ENCODE data around the gene MT1E. TPM values are rescaled to one million over a fixed set of nuclear protein-coding genes. Genes with fewer than 3 reads are reported as not detected.

The MT1E gene
- total RNA-seq, 1 experiment from 2014 or later, result 114 TPM

GRCh38 chr16:56594292-56594619 lies 31.3 kb upstream of the MT1E start:
- ChIA-PET POLR2A (interaction anchor here (1.0 kb wide), 1 partner anchor 16 kb away, joined by 3 read pairs; no protein-coding TSS in a partner anchor), CTCF (no interaction called here)
- no peak for DNase-seq (ENCODE audit: low spot score)
- Mint-ChIP-seq H3K9me3 (0 out of 2 replicates have a peak, but pooled peaks cover 3% of the 10 kb centered on the region), H3K36me3 (no peaks in the 10 kb centered on the region), H3K27ac (no peak overlapping the region), H3K4me3 (no peak overlapping the region), H3K4me1 (peaks cover 10% of the 10 kb centered on the region), H3K27me3 (ENCODE audit: low read depth) (peaks cover 57% of the 10 kb centered on the region)
- no peak for ATAC-seq
- TF ChIP-seq, protein P1, sequence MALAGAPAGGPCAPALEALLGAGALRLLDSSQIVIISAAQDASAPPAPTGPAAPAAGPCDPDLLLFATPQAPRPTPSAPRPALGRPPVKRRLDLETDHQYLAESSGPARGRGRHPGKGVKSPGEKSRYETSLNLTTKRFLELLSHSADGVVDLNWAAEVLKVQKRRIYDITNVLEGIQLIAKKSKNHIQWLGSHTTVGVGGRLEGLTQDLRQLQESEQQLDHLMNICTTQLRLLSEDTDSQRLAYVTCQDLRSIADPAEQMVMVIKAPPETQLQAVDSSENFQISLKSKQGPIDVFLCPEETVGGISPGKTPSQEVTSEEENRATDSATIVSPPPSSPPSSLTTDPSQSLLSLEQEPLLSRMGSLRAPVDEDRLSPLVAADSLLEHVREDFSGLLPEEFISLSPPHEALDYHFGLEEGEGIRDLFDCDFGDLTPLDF (CRISPR knock-in tag; IDR thresholded peaks at IDR 0.05), result no peak

GRCh38 chr16:56600398-56600999 lies 25.1 kb upstream of the MT1E start:
- H3K36me3 Mint-ChIP-seq, result no peaks in the 10 kb centered on the region
- DNase-seq (ENCODE audit: low spot score) (peak; percentile 31), ATAC-seq (peak; percentile 73)
- no peak overlapping the region for H3K27ac Mint-ChIP-seq
- H3K27me3 Mint-ChIP-seq (ENCODE audit: low read depth), result peaks cover 22% of the 10 kb centered on the region
- H3K4me1 Mint-ChIP-seq, result no peaks in the 10 kb centered on the region; the same call in 1 of the 2 replicates
- 0 out of 2 replicates have a peak, but pooled peaks cover 3% of the 10 kb centered on the region for H3K9me3 Mint-ChIP-seq
- POLR2A ChIA-PET, result interaction anchor here (0.6 to 1.7 kb wide), 3 partner anchors 25 to 61 kb away, joined by 3 to 7 read pairs (median 6); partner anchors contain the start of gene MT1E
- TF ChIP-seq CTCF (IDR thresholded peaks at IDR 0.05), result 0 out of 2 replicates have a peak, but pooled peaks have one; percentile 24
- no peak for TF ChIP-seq SMAD3 (CRISPR knock-in tag; IDR thresholded peaks at IDR 0.05; ENCODE audit: borderline replicate concordance)
- CTCF ChIA-PET, result interaction anchor here (0.6 to 2.3 kb wide), 45 partner anchors 9 to 507 kb away, joined by 3 to 34 read pairs (median 5); partner anchors contain the start of genes MT1E, MT1F, MT3 and MT4
- no peak overlapping the region for H3K4me3 Mint-ChIP-seq

DNA sequence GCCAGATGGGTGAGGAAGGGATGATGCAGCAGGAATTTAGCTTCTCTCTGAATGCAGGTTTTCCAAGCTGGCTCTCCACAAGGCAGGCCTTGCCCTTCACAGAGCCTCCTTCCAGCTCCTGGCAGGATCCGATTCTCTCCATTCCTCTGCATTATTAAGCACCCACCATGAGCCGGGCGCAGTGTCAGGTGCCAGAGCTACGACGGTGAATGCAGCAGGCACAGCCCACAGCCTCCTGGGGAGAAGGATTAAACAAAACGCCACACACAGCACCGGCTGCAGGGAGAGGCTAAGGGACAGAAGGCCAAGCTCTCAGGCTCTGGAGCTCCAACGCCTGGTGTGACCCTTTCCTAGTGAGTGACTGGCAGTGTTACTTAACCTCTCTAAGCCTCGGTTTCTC lies 24.3 kb upstream of the MT1E start:
- Mint-ChIP-seq H3K27me3 (ENCODE audit: low read depth) (peaks cover 24% of the 10 kb centered on the region), H3K27ac (no peak overlapping the region), H3K4me1 (no peaks in the 10 kb centered on the region; the same call in 1 of the 2 replicates), H3K36me3 (no peaks in the 10 kb centered on the region), H3K4me3 (no peak overlapping the region), H3K9me3 (0 out of 2 replicates have a peak, but pooled peaks cover 3% of the 10 kb centered on the region)
- TF ChIP-seq, protein P2, sequence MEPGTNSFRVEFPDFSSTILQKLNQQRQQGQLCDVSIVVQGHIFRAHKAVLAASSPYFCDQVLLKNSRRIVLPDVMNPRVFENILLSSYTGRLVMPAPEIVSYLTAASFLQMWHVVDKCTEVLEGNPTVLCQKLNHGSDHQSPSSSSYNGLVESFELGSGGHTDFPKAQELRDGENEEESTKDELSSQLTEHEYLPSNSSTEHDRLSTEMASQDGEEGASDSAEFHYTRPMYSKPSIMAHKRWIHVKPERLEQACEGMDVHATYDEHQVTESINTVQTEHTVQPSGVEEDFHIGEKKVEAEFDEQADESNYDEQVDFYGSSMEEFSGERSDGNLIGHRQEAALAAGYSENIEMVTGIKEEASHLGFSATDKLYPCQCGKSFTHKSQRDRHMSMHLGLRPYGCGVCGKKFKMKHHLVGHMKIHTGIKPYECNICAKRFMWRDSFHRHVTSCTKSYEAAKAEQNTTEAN (CRISPR knock-in tag; IDR thresholded peaks at IDR 0.05), result no peak
- TF ChIP-seq TEAD4 (CRISPR knock-in tag; IDR thresholded peaks at IDR 0.05), result no peak
- no peak for TF ChIP-seq ESRRA (CRISPR knock-in tag; IDR thresholded peaks at IDR 0.05; ENCODE audit: borderline replicate concordance)
- TF ChIP-seq RORB (CRISPR knock-in tag; IDR thresholded peaks at IDR 0.05), result no peak
- CTCF ChIA-PET, result interaction anchor here (0.9 to 2.3 kb wide), 16 partner anchors 10 to 114 kb away, joined by 3 to 34 read pairs (median 8); partner anchors contain the start of genes MT1F and MT4
- POLR2A ChIA-PET, result interaction anchor here (1.0 to 1.7 kb wide), 2 partner anchors 24 to 60 kb away, joined by 3 to 6 read pairs; partner anchors contain the start of gene MT1E
- no peak for ATAC-seq
- no peak for DNase-seq (ENCODE audit: low spot score)

DNA sequence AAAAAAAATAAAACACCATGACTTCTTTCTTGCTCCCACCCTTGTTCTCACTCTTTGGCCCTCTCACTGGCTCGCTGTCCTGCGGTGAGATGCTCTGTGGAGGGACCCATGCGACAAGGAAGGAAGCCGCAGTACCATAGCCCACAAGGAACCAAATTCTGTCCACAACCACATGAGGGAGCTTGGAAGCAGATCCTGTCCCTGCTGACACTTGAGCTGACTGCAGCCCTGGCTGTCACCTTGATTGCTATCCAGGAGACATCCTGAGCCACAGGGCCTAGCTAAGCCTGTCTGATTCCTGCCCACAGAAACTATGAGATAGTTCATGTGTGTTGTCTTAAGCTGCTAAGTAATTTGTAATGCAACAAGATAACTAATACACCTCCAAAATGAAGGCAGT lies 22.0 kb upstream of the MT1E start:
- ChIA-PET CTCF (interaction anchor here (0.6 to 2.0 kb wide), 21 partner anchors 9 to 105 kb away, joined by 3 to 39 read pairs (median 5); partner anchors contain the start of genes MT1A, MT1E and MT1X), POLR2A (interaction anchor here (0.5 kb wide), 2 partner anchors 50 to 54 kb away, joined by 3 read pairs; no protein-coding TSS in a partner anchor)
- TF ChIP-seq GABPB1 (CRISPR knock-in tag; IDR thresholded peaks at IDR 0.05), result peak; percentile 51; the same call in 1 of the 2 replicates
- TF ChIP-seq FOXP1 (CRISPR knock-in tag; IDR thresholded peaks at IDR 0.05; ENCODE audit: borderline replicate concordance), result no peak
- H3K36me3 Mint-ChIP-seq, result no peaks in the 10 kb centered on the region
- H3K27ac Mint-ChIP-seq, result no peak overlapping the region
- peak; percentile 56 for DNase-seq (ENCODE audit: low spot score)
- H3K4me3 Mint-ChIP-seq, result no peak overlapping the region
- H3K4me1 Mint-ChIP-seq, result peaks cover 17% of the 10 kb centered on the region
- H3K9me3 Mint-ChIP-seq, result no peaks in the 10 kb centered on the region
- peak; percentile 61 for ATAC-seq
- H3K27me3 Mint-ChIP-seq (ENCODE audit: low read depth), result peaks cover 36% of the 10 kb centered on the region

DNA sequence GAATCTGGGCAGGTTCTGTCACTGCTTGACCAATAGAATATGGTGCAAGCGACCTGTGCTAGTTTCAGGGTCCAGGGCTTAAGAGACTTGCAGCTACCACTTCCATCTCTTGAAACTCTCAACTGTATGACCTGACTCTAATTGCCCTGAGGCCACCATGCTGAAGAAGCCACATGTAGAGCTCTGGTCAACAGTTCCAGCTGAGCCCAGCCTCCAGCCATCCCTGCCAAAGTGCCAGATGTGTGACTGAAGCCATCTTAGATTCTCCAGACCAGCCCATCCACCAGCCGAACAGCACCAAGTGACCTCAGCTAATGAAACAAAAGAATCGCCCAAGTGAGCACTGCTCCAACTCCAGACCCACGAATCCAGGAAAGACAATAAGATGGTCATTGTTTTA lies 20.6 kb upstream of the MT1E start:
- Mint-ChIP-seq H3K27ac (no peak overlapping the region), H3K27me3 (ENCODE audit: low read depth) (peaks cover 50% of the 10 kb centered on the region), H3K36me3 (no peaks in the 10 kb centered on the region), H3K4me3 (no peak overlapping the region), H3K9me3 (no peaks in the 10 kb centered on the region), H3K4me1 (peaks cover 31% of the 10 kb centered on the region)
- DNase-seq (ENCODE audit: low spot score) (no peak), ATAC-seq (no peak)
- ChIA-PET POLR2A (no interaction called here), CTCF (no interaction called here)
- no peak for TF ChIP-seq ZNF232 (CRISPR knock-in tag; IDR thresholded peaks at IDR 0.05)
- TF ChIP-seq NFATC4 (CRISPR knock-in tag; IDR thresholded peaks at IDR 0.05), result no peak
- TF ChIP-seq, protein P3, sequence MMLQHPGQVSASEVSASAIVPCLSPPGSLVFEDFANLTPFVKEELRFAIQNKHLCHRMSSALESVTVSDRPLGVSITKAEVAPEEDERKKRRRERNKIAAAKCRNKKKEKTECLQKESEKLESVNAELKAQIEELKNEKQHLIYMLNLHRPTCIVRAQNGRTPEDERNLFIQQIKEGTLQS (CRISPR knock-in tag; conservative IDR thresholded peaks at IDR 0.05), result no peak
- TF ChIP-seq SOX15 (CRISPR knock-in tag; IDR thresholded peaks at IDR 0.05), result no peak
- no peak for TF ChIP-seq FOXK1 (CRISPR knock-in tag; IDR thresholded peaks at IDR 0.05)

Data from WTC11 (cell line).